Measurements from ENCODE around the gene ANO10.

- no peak for TF ChIP-seq CTCF (IDR thresholded peaks at IDR 0.05)
- no peak for TF ChIP-seq POLR2A (IDR thresholded peaks at IDR 0.05)
Measured at GRCh38 chr3:43372809-43373559, 248.8 kb downstream of the ANO10 start.
